Measurements from ENCODE around the gene DDIAS.

DDIAS gene

GRCh38 chr11:82974135-82974534, 72.6 kb downstream of the DDIAS start:
- no peak for DNase-seq

- no peak for DNase-seq
These were observed 73.3 kb downstream of the DDIAS start for GRCh38 chr11:82974851-82975250.

GRCh38 chr11:82975882-82976281, 74.3 kb downstream of the DDIAS start:
- no peak for DNase-seq

GRCh38 chr11:82976786-82977185, 75.2 kb downstream of the DDIAS start:
- no peak for DNase-seq

GRCh38 chr11:82978422-82979099, 77.0 kb downstream of the DDIAS start:
- no peak for DNase-seq

GRCh38 chr11:82979824-82980223, 78.3 kb downstream of the DDIAS start:
- DNase-seq: no peak

- DNase-seq: no peak
These were observed 78.8 kb downstream of the DDIAS start for GRCh38 chr11:82980292-82980691.

- no peak for DNase-seq
These were observed 79.4 kb downstream of the DDIAS start for GRCh38 chr11:82980947-82981346.

GRCh38 chr11:82981852-82982251, 80.3 kb downstream of the DDIAS start:
- DNase-seq: no peak

Measured in KG1 (cell line).